ENCODE data around the gene MTUS2. TPM values are rescaled to one million over a fixed set of nuclear protein-coding genes. Genes with fewer than 3 reads are reported as not detected.

Gene MTUS2
- total RNA-seq, 1 experiment from 2014 or later: 0.35 TPM

GRCh38 chr13:28867564-28867963 lies 47.4 kb downstream of the MTUS2 start:
- Histone ChIP-seq H2BK15ac (ENCODE audit: low read depth, low read length) (no peak overlapping the region), H4K5ac (ENCODE audit: insufficient read length, low read depth, low read length) (no peak overlapping the region), H2AFZ (ENCODE audit: low read length) (no peak overlapping the region), H3K23me2 (ENCODE audit: insufficient read length, low read depth, low read length, poor library complexity, severe bottlenecking) (no peaks in the 10 kb centered on the region), H2BK5ac (ENCODE audit: insufficient read length, low read length) (no peak overlapping the region), H3K14ac (ENCODE audit: insufficient read depth, low read length) (no peak overlapping the region), H4K20me1 (ENCODE audit: control insufficient read depth, insufficient read depth, insufficient read length) (no peaks in the 10 kb centered on the region), H3K79me1 (ENCODE audit: insufficient read depth, low read depth, low read length, poor library complexity, severe bottlenecking) (no peaks in the 10 kb centered on the region), H2BK12ac (ENCODE audit: insufficient read length, low read depth, low read length) (no peak overlapping the region), H3K4ac (ENCODE audit: low read depth, low read length) (no peak overlapping the region), H2BK120ac (ENCODE audit: low read depth, low read length, poor library complexity, severe bottlenecking) (no peak overlapping the region), H3K27ac (ENCODE audit: insufficient read length, low read depth, low read length) (no peak overlapping the region), H3T11ph (ENCODE audit: low read length) (no peak overlapping the region), H3K27me3 (ENCODE audit: insufficient read depth, low read length) (no peaks in the 10 kb centered on the region), H3K79me2 (ENCODE audit: insufficient read depth, low read length) (no peaks in the 10 kb centered on the region), H3K56ac (ENCODE audit: insufficient read length, low read depth, low read length) (no peak overlapping the region), H3K9ac (ENCODE audit: extremely low read depth, insufficient read length, low read length) (no peak overlapping the region), H2BK20ac (ENCODE audit: low read depth, low read length, poor library complexity, severe bottlenecking) (no peak overlapping the region), H3K9me3 (ENCODE audit: control insufficient read depth, low read depth, low read length) (no peaks in the 10 kb centered on the region), H3K4me2 (ENCODE audit: insufficient read depth, insufficient read length, low read length) (no peak overlapping the region), H3K23ac (ENCODE audit: insufficient read length, low read depth, low read length) (no peak overlapping the region), H3K18ac (ENCODE audit: insufficient read length, low read depth, low read length) (no peak overlapping the region), H3K4me1 (ENCODE audit: insufficient read depth, low read length) (no peaks in the 10 kb centered on the region), H2AK5ac (ENCODE audit: insufficient read length, low read length) (no peak overlapping the region), H4K91ac (ENCODE audit: insufficient read length, low read depth, low read length) (no peak overlapping the region), H4K8ac (replicated peaks; ENCODE audit: insufficient read length, low read depth, low read length) (no peak overlapping the region)
- H3K4me1 Mint-ChIP-seq: peaks cover 5% of the 10 kb centered on the region in 2 experiments; a peak in 1 of 4 replicates
- peaks cover 4% of the 10 kb centered on the region; the same call in 1 of the 2 replicates for H3K27me3 Mint-ChIP-seq (ENCODE audit: low read depth)
- TF ChIP-seq CTCF (conservative IDR thresholded peaks at IDR 0.05): no peak
- peaks cover 15 to 16% of the 10 kb centered on the region in 2 experiments for H3K9me3 Mint-ChIP-seq
- no peak for DNase-seq
- H3K27ac Mint-ChIP-seq: no peak overlapping the region
- no peak overlapping the region for H3K4me3 Mint-ChIP-seq
- no CpG with 5 or more reads among the region's 1 CpG for WGBS (ENCODE audit: extremely low coverage, insufficient read length, low lambda C conversion rate)
- H3K36me3 Mint-ChIP-seq (ENCODE audit: insufficient read depth in 1 of 3, low read depth in 3 of 3): peaks cover 4 to 11% (median 5%) of the 10 kb centered on the region in 3 experiments

Measured in H9 (cell line).